HCT116 (cell line): Measurements from ENCODE around the gene ATOH8. TPM values are rescaled to one million over a fixed set of nuclear protein-coding genes. Genes with fewer than 3 reads are reported as not detected.

Source experiments
- ATAC-seq: fragments of 200-7000 bp; cut with Tn5 transposase; 2 replicates; pipeline ENCODE4 v1.9.1; 2020; ENCODE audit warnings: mild to moderate bottlenecking, moderate library complexity
- BruUV-seq: library from RNA; stranded (reverse); fragments of 400-500 nt; replicated peaks from 2 replicates; lab custom pipeline; 2021; lab: Mats Ljungman, UMichigan
- CTCF ChIA-PET: fragments of 300-600 bp; sonication (Branson Sonifier 250); formaldehyde crosslinking; loops from one replicate; lab custom pipeline; 2021; ENCODE audit warnings: antibody characterized with exemption; lab: Charles Lee
- POLR2A ChIA-PET: fragments of 300-600, 350-600 bp; sonication (Branson Sonifier 250); formaldehyde crosslinking; loops from one replicate; lab custom pipeline; 2021; ENCODE audit warnings: antibody characterized with exemption; lab: Charles Lee
- RAD21 ChIA-PET, 2 experiments: fragments of 300-600 bp; sonication (Branson Sonifier 250); formaldehyde crosslinking; loops; one replicate each; lab custom pipeline; 2023; ENCODE audit warnings: low total read pairs in 2 of 2; ENCODE audit not compliant: uncharacterized antibody in 2 of 2, unreplicated experiment in 2 of 2, low non-redundant PET in 1 of 2; lab: Charles Lee
- DNase-seq: peaks from one replicate; pipeline ENCODE4 v3.0.0-alpha.2; 2010; ENCODE audit warnings: low read depth, low spot score
- H2AFZ ChIP-seq: fragments of 200-600 bp; shearing (Covaris generic), sonication (generic); 2 replicates; pipeline ENCODE4 v1.6.1; 2017; ENCODE audit warnings: low read depth, mixed run types, mixed read lengths, antibody characterized with exemption, low read length; ENCODE audit not compliant: poor library complexity, severe bottlenecking
- H3K27ac ChIP-seq: 2 replicates; pipeline ENCODE4 v1.5.1; 2012; ENCODE audit warnings: low read depth, low read length
- H3K27me3 ChIP-seq: fragments of 200-600 bp; sonication (generic); 2 replicates; pipeline ENCODE4 v1.6.1; 2016; ENCODE audit warnings: mixed run types, low read length, mixed read lengths; ENCODE audit not compliant: insufficient read depth
- H3K36me3 ChIP-seq, 2 experiments: fragments of 200-500 bp in 1 of 2; fragments of 200-600 bp in 1 of 2; sonication (Bioruptor generic) in 1 of 2; sonication (generic) in 1 of 2; 2 replicates each; pipeline versions ENCODE4 v1.5.1 to v1.6.1; 2014 to 2016; ENCODE audit warnings: low read length in 2 of 2, inconsistent platforms in 1 of 2, mixed read lengths in 1 of 2, mixed run types in 1 of 2; ENCODE audit not compliant: insufficient read depth in 2 of 2, control insufficient read depth in 1 of 2
- H3K4me1 ChIP-seq, 2 experiments: fragments of 200-600 bp in 1 of 2; sonication (generic) in 1 of 2; 2 replicates each; pipeline versions ENCODE4 v1.5.1 to v1.6.1; 2012 to 2017; ENCODE audit warnings: low read length in 2 of 2, inconsistent platforms in 1 of 2, mild to moderate bottlenecking in 1 of 2, mixed read lengths in 1 of 2, mixed run types in 1 of 2, moderate library complexity in 1 of 2; ENCODE audit not compliant: insufficient read depth in 2 of 2, control insufficient read depth in 1 of 2
- H3K4me2 ChIP-seq: fragments of 200-600 bp; sonication (generic); 2 replicates; pipeline ENCODE4 v1.6.1; 2017; ENCODE audit warnings: mixed run types, low read length, mixed read lengths
- H3K4me3 ChIP-seq, 2 experiments: fragments of 200-600 bp in 1 of 2; sonication (generic) in 1 of 2; replicated peaks in 1 of 2; 2 replicates each; pipeline ENCODE4 v1.5.1; 2011 to 2016; ENCODE audit warnings: low read length in 2 of 2, control low read depth in 1 of 2, low read depth in 1 of 2, mild to moderate bottlenecking in 1 of 2, mixed read lengths in 1 of 2, mixed run types in 1 of 2
- H3K79me2 ChIP-seq: fragments of 200-600 bp; sonication (generic); 2 replicates; pipeline ENCODE4 v1.6.1; 2017; ENCODE audit warnings: mild to moderate bottlenecking, mixed run types, low read length, moderate library complexity, mixed read lengths; ENCODE audit not compliant: insufficient read depth
- H3K9ac ChIP-seq: fragments of 200-600 bp; sonication (generic); 2 replicates; pipeline ENCODE4 v1.6.1; 2016; ENCODE audit warnings: low read length, mixed read lengths
- H3K9me2 ChIP-seq: fragments of 200-600 bp; sonication (generic), shearing (Covaris generic); 2 replicates; pipeline ENCODE4 v1.6.1; 2017; ENCODE audit warnings: mixed run types, mild to moderate bottlenecking, moderate library complexity; ENCODE audit not compliant: insufficient read depth
- H3K9me3 ChIP-seq, 2 experiments: fragments of 200-500 bp in 1 of 2; fragments of 200-600 bp in 1 of 2; sonication (Bioruptor generic) in 1 of 2; sonication (generic) in 1 of 2; 2 replicates each; pipeline ENCODE4 v1.6.1; 2014 to 2017; ENCODE audit warnings: low read length in 2 of 2, mixed read lengths in 2 of 2, inconsistent platforms in 1 of 2, low read depth in 1 of 2, mild to moderate bottlenecking in 1 of 2, mixed run types in 1 of 2, moderate library complexity in 1 of 2; ENCODE audit not compliant: control insufficient read depth in 1 of 2, insufficient read depth in 1 of 2
- H4K20me1 ChIP-seq: fragments of 200-600 bp; sonication (generic), shearing (Covaris generic); 2 replicates; pipeline ENCODE4 v1.6.1; 2017; ENCODE audit warnings: mixed run types, mild to moderate bottlenecking, moderate library complexity; ENCODE audit not compliant: insufficient read depth
- CBX3 ChIP-seq: IDR thresholded peaks from 2 replicates; pipeline ENCODE4 v1.6.1; 2012; ENCODE audit warnings: low read depth
- CEBPB ChIP-seq: IDR thresholded peaks from 2 replicates; pipeline ENCODE4 v1.6.1; 2012; ENCODE audit warnings: low read depth
- CTCF ChIP-seq, 3 experiments: fragments of 200-600 bp in 1 of 3; sonication (generic) in 1 of 3; IDR thresholded peaks in 2 of 3; conservative IDR thresholded peaks in 1 of 3; 2 replicates each; pipeline ENCODE4 v1.5.1; 2012 to 2017; ENCODE audit warnings: low read depth in 2 of 3, low read length in 2 of 3, antibody characterized with exemption in 1 of 3, borderline replicate concordance in 1 of 3, control low read depth in 1 of 3, mild to moderate bottlenecking in 1 of 3, mixed read lengths in 1 of 3, mixed run types in 1 of 3, moderate library complexity in 1 of 3; ENCODE audit not compliant: insufficient read depth in 1 of 3
- EGR1 ChIP-seq: IDR thresholded peaks from 2 replicates; pipeline ENCODE4 v1.6.1; 2012; ENCODE audit warnings: low read depth
- EZH2phosphoT487 ChIP-seq: fragments of 200-600 bp; IDR thresholded peaks from 2 replicates; pipeline ENCODE4 v1.6.1; 2018; ENCODE audit warnings: antibody characterized with exemption, borderline replicate concordance
- FOSL1 ChIP-seq: IDR thresholded peaks from 2 replicates; pipeline ENCODE4 v1.6.1; 2012; ENCODE audit warnings: low read depth
- JUND ChIP-seq: IDR thresholded peaks from 2 replicates; pipeline ENCODE4 v1.6.1; 2012
- MAX ChIP-seq: IDR thresholded peaks from 2 replicates; pipeline ENCODE4 v1.6.1; 2012
- TCF7L2 ChIP-seq: IDR thresholded peaks from 2 replicates; pipeline ENCODE4 v1.7.0; 2011; ENCODE audit warnings: borderline replicate concordance, inconsistent platforms; ENCODE audit not compliant: insufficient read depth, insufficient read length; ENCODE audit errors: extremely low read depth
- YY1 ChIP-seq: IDR thresholded peaks from 2 replicates; pipeline ENCODE4 v1.6.1; 2011; ENCODE audit warnings: low read length, low read depth, moderate library complexity, mild to moderate bottlenecking; ENCODE audit not compliant: insufficient replicate concordance; ENCODE audit errors: extremely low read depth
- ZFX ChIP-seq: fragments of 450-650 bp; IDR thresholded peaks from 2 replicates; pipeline ENCODE4 v1.6.1; 2017
- ZNF274 ChIP-seq: fragments of 200-500 bp; sonication (Bioruptor generic); IDR thresholded peaks from 2 replicates; pipeline ENCODE4 v1.6.1; 2014; ENCODE audit warnings: mild to moderate bottlenecking, low read depth, low read length, inconsistent platforms
- intact Hi-C: fragments of 100-400 bp; cut with micrococcal nuclease; formaldehyde crosslinking; loops from 2 replicates; pipeline ENCODE4 v1.10.0; 2022
- total RNA-seq: library from RNA; stranded (reverse); gene quantifications from one replicate; pipeline ENCODE4 v1.2.1, GENCODE V29; 2021; ENCODE audit not compliant: unreplicated experiment

Gene ATOH8
- total RNA-seq, 1 experiment from 2014 or later: 0.74 TPM

GRCh38 chr2:85737961-85738360, 15.8 kb upstream of the ATOH8 start (continued):
- TF ChIP-seq ZNF274 (no peak), JUND (no peak), EZH2phosphoT487 (no peak), TCF7L2 (no peak), MAX (no peak), FOSL1 (no peak), CEBPB (no peak), CTCF (IDR thresholded peaks at IDR 0.05 in 2 of 3, conservative IDR thresholded peaks at IDR 0.05 in 1 of 3; ENCODE audit: borderline replicate concordance in 1 of 3, insufficient read depth in 1 of 3, low read depth in 2 of 3, low read length in 2 of 3) (no peak), ZFX (no peak), EGR1 (no peak), CBX3 (no peak)

- H3K4me3 ChIP-seq: no peak overlapping the region
- H3K36me3 ChIP-seq: no peaks in the 10 kb centered on the region
- H3K9me2 ChIP-seq: no peaks in the 10 kb centered on the region
- CTCF ChIA-PET: no interaction called here
- peaks cover 33 to 40% of the 10 kb centered on the region in 2 experiments for H3K4me1 ChIP-seq
- no peak overlapping the region for H2AFZ ChIP-seq
- no peaks in the 10 kb centered on the region for H4K20me1 ChIP-seq
- H3K79me2 ChIP-seq: no peaks in the 10 kb centered on the region
- peaks cover 2% of the 10 kb centered on the region; the same call in 1 of the 2 replicates for H3K27me3 ChIP-seq
- no peak overlapping the region for H3K4me2 ChIP-seq
- POLR2A ChIA-PET: no interaction called here
- DNase-seq: no peak
- TF ChIP-seq ZNF274 (no peak), YY1 (no peak)
- no peak overlapping the region for H3K27ac ChIP-seq
- H3K9me3 ChIP-seq: no peaks in the 10 kb centered on the region
- no peak for ATAC-seq
- H3K9ac ChIP-seq: no peak overlapping the region
- RAD21 ChIA-PET: no interaction called here
- BruUV-seq: no TSS peak
- intact Hi-C loops: no loop called here
These were observed 13.6 kb upstream of the ATOH8 start for GRCh38 chr2:85740193-85740592.
